Stimulated activated naive CD4-positive, alpha-beta T cell (primary cell): ENCODE data around the gene ADARB1.

Experiments
- DNase-seq, 6 experiments: peaks; one replicate each; lab custom pipeline; 2025; lab: John Stamatoyannopoulos, UW

ADARB1 gene

GRCh38 chr21:45203983-45204382 is 129.6 kb downstream of the ADARB1 start:
- no peak for DNase-seq

GRCh38 chr21:45204395-45204794 is 130.0 kb downstream of the ADARB1 start:
- DNase-seq, result no peak

GRCh38 chr21:45207839-45208626 is 133.7 kb downstream of the ADARB1 start:
- DNase-seq, result no peak

GRCh38 chr21:45208627-45208951 is 134.2 kb downstream of the ADARB1 start:
- DNase-seq, result no peak

GRCh38 chr21:45209046-45209445 is 134.7 kb downstream of the ADARB1 start:
- no peak for DNase-seq

- DNase-seq, result no peak
Observed at GRCh38 chr21:45209685-45210284, 135.4 kb downstream of the ADARB1 start.

- no peak for DNase-seq
Observed at GRCh38 chr21:45210461-45210983, 136.1 kb downstream of the ADARB1 start.

- DNase-seq, result no peak
Observed at GRCh38 chr21:45211661-45212060, 137.3 kb downstream of the ADARB1 start.

- DNase-seq, result no peak
Observed at GRCh38 chr21:45213392-45213791, 139.0 kb downstream of the ADARB1 start.

- DNase-seq, result no peak
Observed at GRCh38 chr21:45215213-45215612, 140.8 kb downstream of the ADARB1 start.

- DNase-seq, result no peak
Observed at GRCh38 chr21:45217010-45217409, 142.6 kb downstream of the ADARB1 start.

GRCh38 chr21:45219517-45219916 is 145.1 kb downstream of the ADARB1 start:
- DNase-seq, result no peak

GRCh38 chr21:45220071-45220481 is 145.7 kb downstream of the ADARB1 start:
- no peak for DNase-seq

GRCh38 chr21:45220714-45221490 is 146.5 kb downstream of the ADARB1 start:
- DNase-seq, result no peak

- DNase-seq, result no peak
Observed at GRCh38 chr21:45222001-45222400, 147.6 kb downstream of the ADARB1 start.

- no peak for DNase-seq
Observed at GRCh38 chr21:45223236-45224185, 149.1 kb downstream of the ADARB1 start.

- DNase-seq, result peak in 3 of 6 experiments; percentile 5 to 18 (median 14)
Observed at GRCh38 chr21:45224189-45224938, 150.0 kb downstream of the ADARB1 start.

GRCh38 chr21:45225041-45225740 is 150.8 kb downstream of the ADARB1 start:
- no peak for DNase-seq

- DNase-seq, result no peak
Observed at GRCh38 chr21:45225741-45226327, 151.5 kb downstream of the ADARB1 start.
